GM12878 (cell line): ENCODE measurements around the gene CCDC186. TPM values are rescaled to one million over a fixed set of nuclear protein-coding genes. Genes with fewer than 3 reads are reported as not detected.

ENCODE experiments used
- ATAC-seq: fragments of 200-7000 bp; cut with Tn5 transposase; 3 replicates; pipeline ENCODE4 v1.9.1; 2020; ENCODE audit warnings: mild to moderate bottlenecking, moderate library complexity
- BruUV-seq: library from RNA; stranded (reverse); fragments of 400-500 nt; replicated peaks from 2 replicates; lab custom pipeline; 2021; lab: Mats Ljungman, UMichigan
- CTCF ChIA-PET: fragments of 300-600 bp; sonication (Branson Sonifier 250); formaldehyde crosslinking; extraction: SDS; loops from one replicate; lab custom pipeline; 2021; ENCODE audit warnings: inconsistent platforms; lab: Yijun Ruan, JAX
- POLR2A ChIA-PET: fragments of 350-600 bp; formaldehyde crosslinking; extraction: SDS; loops from one replicate; lab custom pipeline; 2021; ENCODE audit warnings: inconsistent platforms; lab: Charles Lee
- RAD21 ChIA-PET: fragments of 300-600 bp; sonication (Branson Sonifier 250); formaldehyde crosslinking; loops from one replicate; lab custom pipeline; 2023; ENCODE audit warnings: antibody characterized with exemption; ENCODE audit not compliant: unreplicated experiment; lab: Charles Lee
- SMC1A ChIA-PET: fragments of 300-600 bp; sonication (Branson Sonifier 250); formaldehyde crosslinking; loops from one replicate; lab custom pipeline; 2023; ENCODE audit not compliant: unreplicated experiment, uncharacterized antibody; lab: Charles Lee
- DNase-seq: peaks from one replicate; pipeline ENCODE4 v3.0.0-alpha.2; 2011; ENCODE audit warnings: low read depth, low spot score
- FAIRE-seq: peaks from 3 replicates; lab custom pipeline; 2011; peaks lifted over from hg19 to GRCh38; lab: Jason Lieb, UNC
- H2AFZ ChIP-seq: 2 replicates; pipeline ENCODE4 v1.6.0; 2011; ENCODE audit warnings: low read depth, low read length, control low read depth; ENCODE audit not compliant: control insufficient read depth
- H3K27ac ChIP-seq: 2 replicates; pipeline ENCODE4 v1.5.1; 2011; ENCODE audit warnings: control low read depth; ENCODE audit not compliant: control insufficient read depth, insufficient read depth
- H3K27me3 ChIP-seq, 2 experiments: replicated peaks in 1 of 2; 2 replicates each; pipeline versions ENCODE4 v1.6.0 to v1.6.1; 2011; ENCODE audit warnings: low read length in 1 of 2; ENCODE audit not compliant: control insufficient read depth in 2 of 2, insufficient read depth in 2 of 2
- H3K36me3 ChIP-seq, 2 experiments: 2 replicates each; pipeline ENCODE4 v1.5.1; 2011; ENCODE audit warnings: low read length in 1 of 2; ENCODE audit not compliant: control insufficient read depth in 2 of 2, insufficient read depth in 2 of 2
- H3K4me1 ChIP-seq: 2 replicates; pipeline ENCODE4 v1.6.1; 2011; ENCODE audit warnings: mild to moderate bottlenecking, low read length, moderate library complexity, mixed read lengths; ENCODE audit not compliant: control insufficient read depth, insufficient read depth
- H3K4me2 ChIP-seq: 2 replicates; pipeline ENCODE4 v1.6.0; 2011; ENCODE audit warnings: control low read depth; ENCODE audit not compliant: control insufficient read depth, insufficient read depth
- H3K4me3 ChIP-seq: fragments of 200-600 bp; sonication (generic); 2 replicates; pipeline ENCODE4 v1.5.1; 2016
- H3K79me2 ChIP-seq: 2 replicates; pipeline ENCODE4 v1.6.0; 2011; ENCODE audit warnings: low read length; ENCODE audit not compliant: control insufficient read depth, insufficient read depth
- H3K9ac ChIP-seq: 2 replicates; pipeline ENCODE4 v1.8.0; 2011; ENCODE audit warnings: low read length, control low read depth, mixed read lengths; ENCODE audit not compliant: control insufficient read depth, insufficient read depth
- H3K9me3 ChIP-seq: replicated peaks from 3 replicates; pipeline ENCODE4 v1.5.1; 2011; ENCODE audit warnings: mild to moderate bottlenecking, low read length; ENCODE audit not compliant: control insufficient read depth, insufficient read depth
- H4K20me1 ChIP-seq: 2 replicates; pipeline ENCODE4 v1.6.0; 2011; ENCODE audit not compliant: control insufficient read depth, insufficient read depth
- CBFB ChIP-seq: IDR thresholded peaks from 2 replicates; pipeline ENCODE4 v1.6.1; 2016; ENCODE audit warnings: antibody characterized with exemption, low read depth
- CHD1 ChIP-seq: IDR thresholded peaks from 2 replicates; pipeline ENCODE4 v1.6.1; 2012; ENCODE audit warnings: low read depth, low read length, improper control_type of control experiment
- DPF2 ChIP-seq: fragments of 450-650 bp; IDR thresholded peaks from 2 replicates; pipeline ENCODE4 v1.6.1; 2017; ENCODE audit warnings: mild to moderate bottlenecking
- EED ChIP-seq: sonication (generic); IDR thresholded peaks from 2 replicates; pipeline ENCODE4 v1.6.1; 2016; ENCODE audit warnings: antibody characterized with exemption, low read depth
- HCFC1 ChIP-seq: fragments of 150-350 bp; IDR thresholded peaks from 2 replicates; pipeline ENCODE4 v1.6.1; 2014; ENCODE audit warnings: low read length
- KLF5 ChIP-seq: fragments of 450-650 bp; IDR thresholded peaks from 2 replicates; pipeline ENCODE4 v1.6.1; 2014; ENCODE audit warnings: mild to moderate bottlenecking; ENCODE audit not compliant: partially characterized antibody
- NBN ChIP-seq: fragments of 450-650 bp; IDR thresholded peaks from 2 replicates; pipeline ENCODE4 v1.6.1; 2016
- PAX5 ChIP-seq: IDR thresholded peaks from 2 replicates; pipeline ENCODE4 v1.6.1; 2011; ENCODE audit warnings: low read depth, low read length, borderline replicate concordance
- TAF1 ChIP-seq: IDR thresholded peaks from 2 replicates; pipeline ENCODE4 v1.6.1; 2011; ENCODE audit warnings: mild to moderate bottlenecking, low read depth, low read length, borderline replicate concordance
- TBL1XR1 ChIP-seq: IDR thresholded peaks from 2 replicates; pipeline ENCODE4 v1.6.1; 2012; ENCODE audit warnings: low read depth, low read length, improper control_type of control experiment
- TCF3 ChIP-seq: IDR thresholded peaks from 2 replicates; pipeline ENCODE4 v1.6.1; 2012; ENCODE audit warnings: low read depth, mild to moderate bottlenecking, low read length, borderline replicate concordance; ENCODE audit not compliant: insufficient read depth
- WGBS: methylation state at CpG from one replicate; pipeline ENCODE4 v1.1.6; 2016; ENCODE audit warnings: low lambda C conversion rate; ENCODE audit not compliant: insufficient replicate concordance, insufficient coverage; ENCODE audit errors: missing lambda C conversion rate; 5-methylcytosine and 5-hydroxymethylcytosine counted together
- in situ Hi-C: fragments of 300-500 bp; cut with MboI; formaldehyde crosslinking; loops from 9 replicates; pipeline ENCODE4 v1.14.3; 2018; ENCODE audit warnings: mixed read lengths
- intact Hi-C: fragments of 100-400 bp; cut with micrococcal nuclease; formaldehyde crosslinking; loops from one replicate; pipeline ENCODE4 v1.14.2; 2022; ENCODE audit not compliant: unreplicated experiment
- polyA plus RNA-seq, 11 experiments: library from polyadenylated mRNA; depleted of rRNA in 4 of 11; unstranded in 6 of 11; stranded (reverse) in 5 of 11; fragments of >200 nt; fragmentation: Nextera tagmentation in 4 of 11; fragmentation: Illumina TruSeq in 1 of 11; extraction: Ambion mirVana in 4 of 11; extraction: Trizol in 1 of 11; gene quantifications; 1 replicate in 1 of 11; 2 replicates in 10 of 11; pipeline versions ENCODE4 v1.2.1 to v1.2.3, GENCODE V29; 2011 to 2016; ENCODE audit warnings: inconsistent platforms in 2 of 11, missing spikeins in 2 of 11, low read depth in 1 of 11
- total RNA-seq, 4 experiments: library from RNA; depleted of rRNA in 3 of 4; stranded (reverse); fragments of >200 nt in 3 of 4; fragmentation: Illumina TruSeq in 1 of 4; extraction: Trizol in 1 of 4; gene quantifications; 2 replicates each; pipeline versions ENCODE4 v1.2.1 to v1.2.3, GENCODE V29; 2013 to 2021

The CCDC186 gene
- total and polyA plus RNA-seq, 10 of the 15 experiments (the other 5 are each of a cell fraction or from before 2014, with no cell fraction given): 3.5 to 13.1 (median 7.3) TPM

DNA sequence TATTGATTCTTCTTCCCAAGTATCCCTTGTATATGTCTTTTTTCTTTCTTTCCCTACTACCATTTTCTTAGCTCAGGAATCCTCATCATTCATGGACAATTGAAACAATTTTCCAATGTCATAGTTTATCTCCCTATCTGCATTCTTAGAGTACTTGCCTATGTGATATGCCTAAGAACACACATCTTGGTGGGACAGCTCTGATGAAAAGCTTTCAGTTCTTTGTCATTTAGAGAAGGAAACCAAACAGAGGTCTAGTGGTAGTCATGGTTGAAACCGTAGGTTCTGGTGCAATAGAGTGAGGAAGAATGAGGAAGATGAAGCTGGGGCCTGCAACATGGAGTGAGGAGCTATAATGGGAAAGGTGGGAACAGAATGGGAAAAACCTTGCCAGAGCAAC, 33.3 kb upstream of the CCDC186 start:
- ATAC-seq: no peak
- Histone ChIP-seq H2AFZ (no peak overlapping the region), H4K20me1 (no peaks in the 10 kb centered on the region), H3K79me2 (no peaks in the 10 kb centered on the region), H3K4me1 (no peaks in the 10 kb centered on the region; the same call in 1 of the 2 replicates), H3K9me3 (no peaks in the 10 kb centered on the region), H3K36me3 (no peaks in the 10 kb centered on the region), H3K9ac (no peak overlapping the region), H3K27me3 (peaks cover 0 to 5% of the 10 kb centered on the region in 2 experiments; a peak in 3 of 4 replicates), H3K27ac (no peak overlapping the region), H3K4me3 (no peak overlapping the region), H3K4me2 (no peak overlapping the region)
- no TSS peak for BruUV-seq
- DNase-seq: no peak
- in situ Hi-C loops: loop anchor here (25.0 kb wide), 1 partner anchor 105 kb away; no protein-coding TSS in a partner anchor
- SMC1A ChIA-PET: no interaction called here
- RAD21 ChIA-PET: no interaction called here
- CTCF ChIA-PET: interaction anchor here (1.8 kb wide), 1 partner anchor 15 kb away, joined by 4 read pairs; no protein-coding TSS in a partner anchor
- WGBS: 4% methylated on average over 1 of the region's 1 CpG
- no peak for FAIRE-seq
- POLR2A ChIA-PET: no interaction called here
- TF ChIP-seq CHD1 (no peak), TBL1XR1 (no peak), KLF5 (no peak), DPF2 (no peak), HCFC1 (no peak), TAF1 (no peak), NBN (no peak), CBFB (no peak), PAX5 (no peak), TCF3 (no peak), EED (no peak)
- intact Hi-C loops: no loop called here
